HuH-7.5 (cell line): ENCODE data around the gene CDH13.
A peak's percentile ranks its signal among the peaks of the same experiment; 100 is the strongest.

Experiments used
- DNase-seq: peaks from one replicate; pipeline ENCODE4 v3.0.0; 2011; ENCODE audit warnings: low spot score

CDH13 gene

GRCh38 chr16:83187405-83187804, 560.6 kb downstream of the CDH13 start:
- no peak for DNase-seq

GRCh38 chr16:83196796-83197195, 570.0 kb downstream of the CDH13 start:
- no peak for DNase-seq

- DNase-seq: no peak
Measured at GRCh38 chr16:83197450-83197849, 570.7 kb downstream of the CDH13 start.

- DNase-seq: no peak
Measured at GRCh38 chr16:83198977-83199376, 572.2 kb downstream of the CDH13 start.

GRCh38 chr16:83200005-83200779, 573.4 kb downstream of the CDH13 start:
- DNase-seq: no peak

- no peak for DNase-seq
Measured at GRCh38 chr16:83201748-83202147, 575.0 kb downstream of the CDH13 start.

GRCh38 chr16:83205896-83206295, 579.1 kb downstream of the CDH13 start:
- DNase-seq: no peak

GRCh38 chr16:83206426-83206825, 579.7 kb downstream of the CDH13 start:
- DNase-seq: no peak

- no peak for DNase-seq
Measured at GRCh38 chr16:83211711-83212110, 584.9 kb downstream of the CDH13 start.

GRCh38 chr16:83212301-83212841, 585.6 kb downstream of the CDH13 start:
- DNase-seq: no peak

- no peak for DNase-seq
Measured at GRCh38 chr16:83214671-83215070, 587.9 kb downstream of the CDH13 start.

- peak; percentile 53 for DNase-seq
Measured at GRCh38 chr16:83215406-83216001, 588.7 kb downstream of the CDH13 start.

GRCh38 chr16:83219285-83219684, 592.5 kb downstream of the CDH13 start:
- no peak for DNase-seq

GRCh38 chr16:83220066-83220465, 593.3 kb downstream of the CDH13 start:
- DNase-seq: no peak

- no peak for DNase-seq
Measured at GRCh38 chr16:83224642-83225041, 597.9 kb downstream of the CDH13 start.

- DNase-seq: no peak
Measured at GRCh38 chr16:83227336-83227735, 600.6 kb downstream of the CDH13 start.

GRCh38 chr16:83231729-83232128, 605.0 kb downstream of the CDH13 start:
- no peak for DNase-seq

- DNase-seq: no peak
Measured at GRCh38 chr16:83233153-83233552, 606.4 kb downstream of the CDH13 start.

- no peak for DNase-seq
Measured at GRCh38 chr16:83238949-83239691, 612.4 kb downstream of the CDH13 start.

- DNase-seq: no peak
Measured at GRCh38 chr16:83244057-83244456, 617.3 kb downstream of the CDH13 start.

GRCh38 chr16:83245061-83245460, 618.3 kb downstream of the CDH13 start:
- no peak for DNase-seq

GRCh38 chr16:83247767-83248372, 621.1 kb downstream of the CDH13 start:
- DNase-seq: no peak
